ENCODE measurements around the gene OR13G1.

The OR13G1 gene

GRCh38 chr1:247681288-247681897, 1.9 kb upstream of the OR13G1 start:
- no peak for DNase-seq (ENCODE audit: extremely low read depth, insufficient read length)
- no peaks in the 10 kb centered on the region for H3K27me3 ChIP-seq (replicated peaks; ENCODE audit: control insufficient read depth, insufficient read depth, low read length)
- H3K4me3 ChIP-seq (replicated peaks; ENCODE audit: low read depth, low read length): no peak overlapping the region
- no peaks in the 10 kb centered on the region for H3K36me3 ChIP-seq (ENCODE audit: control insufficient read depth, insufficient read depth, low read length)
- peak; percentile 84 for TF ChIP-seq CTCF (IDR thresholded peaks at IDR 0.05; ENCODE audit: insufficient read depth, low read length, poor library complexity, severe bottlenecking)

GRCh38 chr1:247680171-247680570, 632 bp upstream of the OR13G1 start:
- Histone ChIP-seq H3K4me3 (replicated peaks; ENCODE audit: low read depth, low read length) (no peak overlapping the region), H3K27me3 (replicated peaks; ENCODE audit: control insufficient read depth, insufficient read depth, low read length) (no peaks in the 10 kb centered on the region), H3K36me3 (ENCODE audit: control insufficient read depth, insufficient read depth, low read length) (no peaks in the 10 kb centered on the region)
- no peak for DNase-seq (ENCODE audit: extremely low read depth, insufficient read length)
- TF ChIP-seq CTCF (IDR thresholded peaks at IDR 0.05; ENCODE audit: insufficient read depth, low read length, poor library complexity, severe bottlenecking): no peak

GRCh38 chr1:247669225-247669624, 10.3 kb downstream of the OR13G1 start:
- Histone ChIP-seq H3K36me3 (ENCODE audit: control insufficient read depth, insufficient read depth, low read length) (no peaks in the 10 kb centered on the region), H3K27me3 (replicated peaks; ENCODE audit: control insufficient read depth, insufficient read depth, low read length) (no peaks in the 10 kb centered on the region), H3K4me3 (replicated peaks; ENCODE audit: low read depth, low read length) (no peak overlapping the region)
- TF ChIP-seq CTCF (IDR thresholded peaks at IDR 0.05; ENCODE audit: insufficient read depth, low read length, poor library complexity, severe bottlenecking): no peak
- DNase-seq (ENCODE audit: extremely low read depth, insufficient read length): no peak

GRCh38 chr1:247656221-247656875, 23.2 kb downstream of the OR13G1 start:
- Histone ChIP-seq H3K27me3 (replicated peaks; ENCODE audit: control insufficient read depth, insufficient read depth, low read length) (no peaks in the 10 kb centered on the region), H3K4me3 (replicated peaks; ENCODE audit: low read depth, low read length) (no peak overlapping the region), H3K36me3 (ENCODE audit: control insufficient read depth, insufficient read depth, low read length) (no peaks in the 10 kb centered on the region)
- peak; percentile 32 for DNase-seq (ENCODE audit: extremely low read depth, insufficient read length)
- no peak for TF ChIP-seq CTCF (IDR thresholded peaks at IDR 0.05; ENCODE audit: insufficient read depth, low read length, poor library complexity, severe bottlenecking)

- no peak for DNase-seq (ENCODE audit: extremely low read depth, insufficient read length)
- TF ChIP-seq CTCF (IDR thresholded peaks at IDR 0.05; ENCODE audit: insufficient read depth, low read length, poor library complexity, severe bottlenecking): no peak
- H3K36me3 ChIP-seq (ENCODE audit: control insufficient read depth, insufficient read depth, low read length): no peaks in the 10 kb centered on the region
- no peaks in the 10 kb centered on the region for H3K27me3 ChIP-seq (replicated peaks; ENCODE audit: control insufficient read depth, insufficient read depth, low read length)
- no peak overlapping the region for H3K4me3 ChIP-seq (replicated peaks; ENCODE audit: low read depth, low read length)
Measured at GRCh38 chr1:247653040-247653439, 26.5 kb downstream of the OR13G1 start.

Data from GM06990 (cell line).